CD14-positive monocyte (primary cell): ENCODE data around the gene RALBP1. TPM values are rescaled to one million over a fixed set of nuclear protein-coding genes. Genes with fewer than 3 reads are reported as not detected.

ENCODE experiments used
- DNase-seq, 3 donors: peaks; one replicate each; pipeline ENCODE4 v3.0.0-alpha.2; 2011 to 2022
- H2AFZ ChIP-seq: 2 replicates; pipeline ENCODE4 v1.6.0; 2012; ENCODE audit warnings: mild to moderate bottlenecking, low read depth, low read length, inconsistent platforms; ENCODE audit not compliant: insufficient read depth, poor library complexity, severe bottlenecking
- H3K27ac ChIP-seq, 2 donors: 1 replicate in 1 of 2; 2 replicates in 1 of 2; pipeline ENCODE4 v1.5.1; 2012 to 2013; ENCODE audit warnings: low read length in 2 of 2, control low read depth in 1 of 2, inconsistent platforms in 1 of 2, low read depth in 1 of 2, mild to moderate bottlenecking in 1 of 2
- H3K27me3 ChIP-seq, 2 donors: one replicate each; pipeline versions ENCODE4 v1.6.0 to v1.6.1; 2011 to 2013; ENCODE audit warnings: low read length in 2 of 2; ENCODE audit not compliant: control insufficient read depth in 2 of 2, insufficient read depth in 2 of 2
- H3K36me3 ChIP-seq, 2 donors: replicated peaks in 1 of 2; 1 replicate in 1 of 2; 2 replicates in 1 of 2; pipeline versions ENCODE4 v1.5.1 to v1.6.1; 2012 to 2013; ENCODE audit warnings: low read length in 2 of 2, control low read depth in 1 of 2, inconsistent platforms in 1 of 2, mild to moderate bottlenecking in 1 of 2; ENCODE audit not compliant: insufficient read depth in 2 of 2, control insufficient read depth in 1 of 2
- H3K4me1 ChIP-seq, 2 donors: 1 replicate in 1 of 2; 2 replicates in 1 of 2; pipeline versions ENCODE4 v1.5.1 to v1.6.1; 2012 to 2013; ENCODE audit warnings: low read length in 2 of 2, control low read depth in 1 of 2, inconsistent platforms in 1 of 2, mild to moderate bottlenecking in 1 of 2, moderate library complexity in 1 of 2; ENCODE audit not compliant: insufficient read depth in 2 of 2, control insufficient read depth in 1 of 2
- H3K4me2 ChIP-seq: replicated peaks from 2 replicates; pipeline ENCODE3; 2012; ENCODE audit warnings: low read length, moderate library complexity, mild to moderate bottlenecking; ENCODE audit not compliant: poor library complexity, severe bottlenecking; ENCODE audit errors: extremely low read depth
- H3K4me3 ChIP-seq, 3 experiments: fragments of 200-600 bp in 1 of 3; sonication (generic) in 1 of 3; replicated peaks in 1 of 3; 1 replicate in 2 of 3; 2 replicates in 1 of 3; pipeline ENCODE4 v1.5.1; 2011 to 2013; ENCODE audit warnings: low read length in 3 of 3, mild to moderate bottlenecking in 3 of 3, control low read depth in 2 of 3, low read depth in 2 of 3, inconsistent platforms in 1 of 3, moderate library complexity in 1 of 3
- H3K79me2 ChIP-seq: 2 replicates; pipeline ENCODE4 v1.6.0; 2012; ENCODE audit warnings: mild to moderate bottlenecking, control low read depth, inconsistent platforms, low read length, moderate library complexity; ENCODE audit not compliant: insufficient read depth
- H3K9ac ChIP-seq: 2 replicates; pipeline ENCODE4 v1.6.0; 2017; ENCODE audit warnings: low read length, mild to moderate bottlenecking; ENCODE audit not compliant: insufficient read depth, poor library complexity, severe bottlenecking
- H3K9me3 ChIP-seq, 2 donors: replicated peaks in 1 of 2; 1 replicate in 1 of 2; 2 replicates in 1 of 2; pipeline versions ENCODE4 v1.5.1 to v1.6.1; 2012 to 2013; ENCODE audit warnings: low read length in 2 of 2, control low read depth in 1 of 2; ENCODE audit not compliant: control insufficient read depth in 1 of 2, insufficient read depth in 1 of 2
- H4K20me1 ChIP-seq: 2 replicates; pipeline ENCODE4 v1.6.0; 2012; ENCODE audit warnings: mild to moderate bottlenecking, low read length, control low read depth, moderate library complexity; ENCODE audit not compliant: insufficient read depth
- H3K27ac Mint-ChIP-seq, 7 donors: one replicate each; pipeline ENCODE4 v1.8.0; 2020; ENCODE audit warnings: mild to moderate bottlenecking in 7 of 7, mixed read lengths in 7 of 7, moderate library complexity in 6 of 7, inconsistent platforms in 2 of 7
- H3K27me3 Mint-ChIP-seq, 3 donors: one replicate each; pipeline ENCODE4 v1.8.0; 2021 to 2022; ENCODE audit warnings: low read depth in 3 of 3, mild to moderate bottlenecking in 3 of 3, mixed read lengths in 3 of 3, moderate library complexity in 3 of 3, inconsistent platforms in 1 of 3
- H3K36me3 Mint-ChIP-seq, 2 donors: one replicate each; pipeline ENCODE4 v1.8.0; 2020; ENCODE audit warnings: mixed read lengths in 2 of 2, inconsistent platforms in 1 of 2, mild to moderate bottlenecking in 1 of 2
- H3K4me1 Mint-ChIP-seq: one replicate; pipeline ENCODE4 v1.8.0; 2020; ENCODE audit warnings: mild to moderate bottlenecking, mixed read lengths
- H3K4me3 Mint-ChIP-seq, 2 donors: one replicate each; pipeline ENCODE4 v1.8.0; 2020; ENCODE audit warnings: mild to moderate bottlenecking in 2 of 2, mixed read lengths in 2 of 2, moderate library complexity in 1 of 2
- H3K9me3 Mint-ChIP-seq, 7 donors: one replicate each; pipeline ENCODE4 v1.8.0; 2020 to 2022; ENCODE audit warnings: mixed read lengths in 7 of 7, mild to moderate bottlenecking in 6 of 7, moderate library complexity in 6 of 7, inconsistent platforms in 2 of 7
- CTCF ChIP-seq: fragments of 200-600 bp; IDR thresholded peaks from one replicate; pipeline ENCODE4 v1.8.0; 2022; ENCODE audit warnings: antibody characterized with exemption, mild to moderate bottlenecking
- WGBS: methylation state at CpG from one replicate; pipeline ENCODE4 v1.1.5; 2013; ENCODE audit warnings: missing lambda C conversion rate; ENCODE audit not compliant: insufficient coverage; 5-methylcytosine and 5-hydroxymethylcytosine counted together
- intact Hi-C, 2 donors: fragments of 100-400 bp; cut with micrococcal nuclease; formaldehyde crosslinking; loops; one replicate each; pipeline versions ENCODE4 v1.15.0 to v1.15.1; 2023
- polyA plus RNA-seq, 3 donors: library from polyadenylated mRNA; depleted of rRNA in 1 of 3; unstranded in 2 of 3; stranded (reverse) in 1 of 3; fragments of 300-500 nt in 2 of 3; fragments of >200 nt in 1 of 3; fragmentation: Illumina TruSeq in 2 of 3; gene quantifications; 1 replicate in 2 of 3; 2 replicates in 1 of 3; pipeline ENCODE4 v1.2.3, GENCODE V29; 2012 to 2021

Gene RALBP1
- polyA plus RNA-seq, 3 donors: 21.5 to 36.0 (median 32.8) TPM

- intact Hi-C loops: no loop called here
- no peaks in the 10 kb centered on the region for H3K79me2 ChIP-seq
- peaks cover 0 to 3% (median 2%) of the 10 kb centered on the region in 3 donors for H3K27me3 Mint-ChIP-seq
- H3K4me3 Mint-ChIP-seq: no peak overlapping the region
- no peak overlapping the region for H2AFZ ChIP-seq
- no peaks in the 10 kb centered on the region for H3K4me1 Mint-ChIP-seq
- no peak for DNase-seq
- H3K36me3 ChIP-seq: peaks cover 49 to 61% of the 10 kb centered on the region in 2 donors
- no peak overlapping the region for H3K27ac ChIP-seq
- peak overlapping the region in 1 of 7 donors; percentile 21 for H3K27ac Mint-ChIP-seq
- H3K9ac ChIP-seq: no peak overlapping the region
- H3K9me3 Mint-ChIP-seq: no peaks in the 10 kb centered on the region
- no CpG with 5 or more reads among the region's 5 CpGs for WGBS
- no peak overlapping the region for H3K4me3 ChIP-seq
- no peak overlapping the region for H3K4me2 ChIP-seq
- peaks cover 49 to 59% of the 10 kb centered on the region in 2 donors for H3K36me3 Mint-ChIP-seq
- no peaks in the 10 kb centered on the region for H3K9me3 ChIP-seq
- no peaks in the 10 kb centered on the region for H3K27me3 ChIP-seq
- H3K4me1 ChIP-seq: no peaks in the 10 kb centered on the region
- TF ChIP-seq CTCF: no peak
- peaks cover 7% of the 10 kb centered on the region for H4K20me1 ChIP-seq
These were observed 69.7 kb downstream of the RALBP1 start for GRCh38 chr18:9545029-9545428.

GRCh38 chr18:9546468-9546867 lies 71.2 kb downstream of the RALBP1 start:
- Histone ChIP-seq H2AFZ (no peak overlapping the region), H3K4me2 (no peak overlapping the region), H3K9me3 (no peaks in the 10 kb centered on the region), H3K4me1 (no peaks in the 10 kb centered on the region), H3K36me3 (peaks cover 61 to 71% of the 10 kb centered on the region in 2 donors), H3K4me3 (no peak overlapping the region), H4K20me1 (peaks cover 14% of the 10 kb centered on the region), H3K27me3 (no peaks in the 10 kb centered on the region), H3K79me2 (no peaks in the 10 kb centered on the region), H3K27ac (no peak overlapping the region), H3K9ac (no peak overlapping the region)
- Mint-ChIP-seq H3K4me3 (no peak overlapping the region), H3K27me3 (peaks cover 0 to 3% (median 2%) of the 10 kb centered on the region in 3 donors), H3K4me1 (no peaks in the 10 kb centered on the region), H3K27ac (no peak overlapping the region), H3K36me3 (peaks cover 60 to 65% of the 10 kb centered on the region in 2 donors), H3K9me3 (no peaks in the 10 kb centered on the region)
- WGBS: 97% methylated on average over 5 of the region's 6 CpGs
- no peak for DNase-seq
- TF ChIP-seq CTCF: no peak
- intact Hi-C loops: no loop called here
